Spleen (tissue), 11 donors: ENCODE measurements around the gene SLC2A9. TPM values are rescaled to one million over a fixed set of nuclear protein-coding genes. Genes with fewer than 3 reads are reported as not detected.

Source experiments
- DNase-seq: peaks from one replicate; pipeline ENCODE4 v3.0.0-alpha.2; 2020
- H3K27ac ChIP-seq, 8 donors: fragments of 200-600 bp; sonication (generic) in 7 of 8; 1 replicate in 4 of 8; 2 replicates in 4 of 8; pipeline versions ENCODE4 v1.5.0 to v1.8.0; 2016 to 2021; ENCODE audit warnings: inconsistent platforms in 4 of 8, mild to moderate bottlenecking in 4 of 8, moderate library complexity in 1 of 8
- H3K27me3 ChIP-seq, 7 donors: fragments of 200-600 bp; sonication (generic) in 6 of 7; replicated peaks in 1 of 7; 1 replicate in 4 of 7; 2 replicates in 3 of 7; pipeline versions ENCODE4 v1.5.0 to v1.8.0; 2016 to 2021; ENCODE audit warnings: inconsistent platforms in 3 of 7, mild to moderate bottlenecking in 1 of 7
- H3K36me3 ChIP-seq, 6 donors: fragments of 200-600 bp; sonication (generic) in 5 of 6; 1 replicate in 4 of 6; 2 replicates in 2 of 6; pipeline versions ENCODE4 v1.5.0 to v1.8.0; 2016 to 2021; ENCODE audit warnings: inconsistent platforms in 2 of 6
- H3K4me1 ChIP-seq, 6 donors: fragments of 200-600 bp; sonication (generic) in 5 of 6; 1 replicate in 3 of 6; 2 replicates in 3 of 6; pipeline versions ENCODE4 v1.5.0 to v1.8.0; 2016 to 2021; ENCODE audit warnings: inconsistent platforms in 3 of 6
- H3K4me3 ChIP-seq, 8 donors: fragments of 200-600 bp; sonication (generic) in 7 of 8; 1 replicate in 4 of 8; 2 replicates in 4 of 8; pipeline versions ENCODE4 v1.5.0 to v1.8.0; 2016 to 2021; ENCODE audit warnings: inconsistent platforms in 4 of 8, mild to moderate bottlenecking in 4 of 8, moderate library complexity in 2 of 8
- H3K9me3 ChIP-seq, 8 donors: fragments of 200-600 bp; sonication (generic) in 7 of 8; 1 replicate in 4 of 8; 2 replicates in 4 of 8; pipeline versions ENCODE4 v1.5.0 to v1.8.0; 2016 to 2021; ENCODE audit warnings: inconsistent platforms in 4 of 8
- POLR2A ChIP-seq, 3 donors: fragments of 450-650 bp; IDR thresholded peaks; one replicate each; pipeline ENCODE4 v1.5.1; 2017; ENCODE audit warnings: antibody characterized with exemption in 3 of 3, mild to moderate bottlenecking in 1 of 3
- POLR2AphosphoS5 ChIP-seq, 3 donors: sonication (generic); formaldehyde crosslinking; IDR thresholded peaks; one replicate each; pipeline ENCODE4 v1.5.1; 2017; ENCODE audit warnings: antibody characterized with exemption in 3 of 3
- WGBS, 5 donors: extraction: QIAGEN DNeasy Blood & Tissue Kit in 3 of 5; methylation state at CpG; one replicate each; pipeline versions ENCODE4 v1.1.5 to v1.1.7; 2013 to 2018; 5-methylcytosine and 5-hydroxymethylcytosine counted together
- intact Hi-C: fragments of 100-400 bp; cut with DNase I; formaldehyde crosslinking; loops from one replicate; pipeline ENCODE4 v1.15.0; 2023; ENCODE audit warnings: low total_unique reads
- polyA plus RNA-seq, 3 donors: library from polyadenylated mRNA; stranded (reverse); fragments of 200-250 nt; gene quantifications; one replicate each; pipeline ENCODE4 v1.2.1, GENCODE V29; 2013
- total RNA-seq, 7 donors: library from RNA; depleted of rRNA in 3 of 7; stranded (reverse); fragments of >200 nt in 3 of 7; fragmentation: NEBNext Ultra II Directional in 4 of 7; extraction: Animal tissue kit (Norgen Biotek cat#: 25700) in 4 of 7; gene quantifications; one replicate each; pipeline versions ENCODE4 v1.1.0 to v1.2.1, GENCODE V29; 2016 to 2021
- TF ChIP-seq, protein P1 (sequence below), 11 experiments: fragments of 200-600 bp in 7 of 11; fragments of 450-650 bp in 4 of 11; sonication (generic) in 4 of 11; IDR thresholded peaks in 8 of 11; conservative IDR thresholded peaks in 3 of 11; 1 replicate in 7 of 11; 2 replicates in 4 of 11; pipeline versions ENCODE4 v1.4.0 to v1.8.0; 2016 to 2021; ENCODE audit warnings: antibody characterized with exemption in 11 of 11, inconsistent platforms in 4 of 11, mild to moderate bottlenecking in 1 of 11
- donor health status: healthy with polysubstance abuse.
- donor health status: DM: no; HTN: no; CAD: no; lungs with moderate emphysema.
- donor health status: DM: no; HTN: no; CAD: no.
- donor health status: Bipolar disorder and iron deficiency.
- donor health status: healthy.
- donor health status: DM: no; HTN: no; CAD: no.
- donor health status: DM: yes; HTN: yes; CAD: no.

Gene SLC2A9
- total and polyA plus RNA-seq, 10 donors, result 1.2 to 8.8 (median 5.3) TPM

DNA sequence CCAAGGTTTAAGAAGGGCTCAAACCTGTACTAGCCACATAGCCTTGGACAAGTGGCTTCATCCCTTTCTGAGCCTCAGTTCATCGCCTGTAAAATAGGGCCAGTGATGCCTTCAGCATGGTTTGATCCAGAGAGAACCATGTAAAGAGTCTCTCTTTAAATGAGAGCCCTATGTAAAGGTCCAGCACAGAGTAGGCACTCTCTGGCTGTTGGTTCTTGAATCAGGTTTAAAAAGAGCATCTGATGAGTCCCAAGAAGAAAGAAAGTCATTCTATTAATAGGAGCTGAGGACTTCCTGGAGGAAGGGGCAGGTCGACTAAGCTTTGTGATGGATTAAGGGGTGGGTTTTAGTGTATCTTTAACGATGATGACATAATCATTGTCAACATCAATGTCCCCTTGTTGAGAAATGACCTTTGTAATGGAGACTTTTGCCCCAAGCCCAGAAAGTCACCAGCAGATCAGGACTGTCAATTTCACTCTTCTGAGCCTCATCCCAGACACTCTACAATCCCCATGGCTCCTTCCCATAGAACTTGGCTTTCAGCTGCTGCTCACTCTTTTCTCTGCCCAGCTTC is 4.0 kb upstream of the SLC2A9 start:
- TF ChIP-seq, protein P1, sequence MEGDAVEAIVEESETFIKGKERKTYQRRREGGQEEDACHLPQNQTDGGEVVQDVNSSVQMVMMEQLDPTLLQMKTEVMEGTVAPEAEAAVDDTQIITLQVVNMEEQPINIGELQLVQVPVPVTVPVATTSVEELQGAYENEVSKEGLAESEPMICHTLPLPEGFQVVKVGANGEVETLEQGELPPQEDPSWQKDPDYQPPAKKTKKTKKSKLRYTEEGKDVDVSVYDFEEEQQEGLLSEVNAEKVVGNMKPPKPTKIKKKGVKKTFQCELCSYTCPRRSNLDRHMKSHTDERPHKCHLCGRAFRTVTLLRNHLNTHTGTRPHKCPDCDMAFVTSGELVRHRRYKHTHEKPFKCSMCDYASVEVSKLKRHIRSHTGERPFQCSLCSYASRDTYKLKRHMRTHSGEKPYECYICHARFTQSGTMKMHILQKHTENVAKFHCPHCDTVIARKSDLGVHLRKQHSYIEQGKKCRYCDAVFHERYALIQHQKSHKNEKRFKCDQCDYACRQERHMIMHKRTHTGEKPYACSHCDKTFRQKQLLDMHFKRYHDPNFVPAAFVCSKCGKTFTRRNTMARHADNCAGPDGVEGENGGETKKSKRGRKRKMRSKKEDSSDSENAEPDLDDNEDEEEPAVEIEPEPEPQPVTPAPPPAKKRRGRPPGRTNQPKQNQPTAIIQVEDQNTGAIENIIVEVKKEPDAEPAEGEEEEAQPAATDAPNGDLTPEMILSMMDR (IDR thresholded peaks at IDR 0.05 in 8 of 11, conservative IDR thresholded peaks at IDR 0.05 in 3 of 11), result no peak
- TF ChIP-seq POLR2AphosphoS5 (IDR thresholded peaks at IDR 0.05), result no peak
- TF ChIP-seq POLR2A (IDR thresholded peaks at IDR 0.05), result no peak
- no peak for DNase-seq
- intact Hi-C loops, result no loop called here
- Histone ChIP-seq H3K4me3 (no peak overlapping the region), H3K36me3 (no peaks in the 10 kb centered on the region), H3K9me3 (no peaks in the 10 kb centered on the region), H3K4me1 (peaks cover 3 to 45% (median 26%) of the 10 kb centered on the region in 6 donors), H3K27ac (no peak overlapping the region), H3K27me3 (no peaks in the 10 kb centered on the region)
- 68 to 82% (median 78%) methylated on average over 3 of the region's 3 CpGs for WGBS, 5 donors

GRCh38 chr4:10024303-10024702 is 3.0 kb upstream of the SLC2A9 start:
- peaks cover 5 to 55% (median 31%) of the 10 kb centered on the region in 6 donors for H3K4me1 ChIP-seq
- 37 to 76% (median 51%) methylated on average over 2 of the region's 2 CpGs for WGBS, 5 donors
- H3K36me3 ChIP-seq, result no peaks in the 10 kb centered on the region
- H3K27ac ChIP-seq, result peak overlapping the region in 4 of 8 donors; percentile 41 to 87 (median 54)
- intact Hi-C loops, result no loop called here
- H3K9me3 ChIP-seq, result no peaks in the 10 kb centered on the region
- peaks cover 0 to 3% (median 0%) of the 10 kb centered on the region in 7 donors for H3K27me3 ChIP-seq
- TF ChIP-seq POLR2A (IDR thresholded peaks at IDR 0.05), result no peak
- TF ChIP-seq POLR2AphosphoS5 (IDR thresholded peaks at IDR 0.05), result peak in 1 of 3 donors; percentile 36
- H3K4me3 ChIP-seq, result no peak overlapping the region
- no peak for DNase-seq

- WGBS, 5 donors, result 50 to 83% (median 65%) methylated on average over 7 of the region's 7 CpGs
- no peak overlapping the region for H3K4me3 ChIP-seq
- TF ChIP-seq, protein P1 (IDR thresholded peaks at IDR 0.05 in 8 of 11, conservative IDR thresholded peaks at IDR 0.05 in 3 of 11), result no peak
- peak in 2 of 3 donors; percentile 14 to 21 for TF ChIP-seq POLR2AphosphoS5 (IDR thresholded peaks at IDR 0.05)
- intact Hi-C loops, result no loop called here
- H3K36me3 ChIP-seq, result no peaks in the 10 kb centered on the region
- peak overlapping the region in 4 of 8 donors; percentile 41 to 87 (median 54) for H3K27ac ChIP-seq
- no peaks in the 10 kb centered on the region for H3K9me3 ChIP-seq
- peaks cover 0 to 8% (median 0%) of the 10 kb centered on the region in 7 donors for H3K27me3 ChIP-seq
- no peak for DNase-seq
- peaks cover 6 to 60% (median 35%) of the 10 kb centered on the region in 6 donors for H3K4me1 ChIP-seq
Observed at GRCh38 chr4:10023806-10024205, 2.5 kb upstream of the SLC2A9 start.

DNA sequence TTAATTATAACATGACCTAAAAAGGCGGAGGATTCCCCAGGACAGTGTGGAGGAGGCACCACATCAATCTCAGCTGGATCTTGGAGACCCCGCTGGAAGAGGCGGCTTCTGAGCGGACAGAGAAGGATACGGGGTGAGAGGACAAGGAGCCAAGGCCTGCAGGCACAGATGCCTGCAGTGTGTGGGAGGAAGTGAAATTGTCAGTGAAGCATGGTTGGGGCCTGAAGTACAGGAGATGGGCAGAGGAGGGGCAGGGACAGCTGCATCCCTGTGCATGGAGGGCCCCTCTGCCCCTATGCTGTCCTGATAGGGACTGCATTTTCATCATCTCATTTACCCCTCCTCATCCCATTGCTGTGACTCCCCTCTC is 1.7 kb upstream of the SLC2A9 start:
- Histone ChIP-seq H3K4me1 (peaks cover 6 to 68% (median 40%) of the 10 kb centered on the region in 6 donors), H3K36me3 (no peaks in the 10 kb centered on the region), H3K9me3 (no peaks in the 10 kb centered on the region), H3K4me3 (no peak overlapping the region), H3K27ac (peak overlapping the region in 3 of 8 donors; percentile 29 to 87 (median 66)), H3K27me3 (peaks cover 0 to 16% (median 0%) of the 10 kb centered on the region in 7 donors)
- WGBS, 5 donors, result 71 to 80% (median 78%) methylated on average over 5 of the region's 5 CpGs
- no peak for DNase-seq
- intact Hi-C loops, result no loop called here
- TF ChIP-seq POLR2A (IDR thresholded peaks at IDR 0.05) (no peak), POLR2AphosphoS5 (IDR thresholded peaks at IDR 0.05) (peak in 1 of 3 donors; percentile 19)
- TF ChIP-seq, protein P1 (IDR thresholded peaks at IDR 0.05 in 8 of 11, conservative IDR thresholded peaks at IDR 0.05 in 3 of 11), result no peak
